ENCODE data around the gene TRMT44. TPM values are rescaled to one million over a fixed set of nuclear protein-coding genes. Genes with fewer than 3 reads are reported as not detected.
"Not testable (repeated sequence)": the region's sequence is repeated elsewhere in the genome, so short reads cannot be mapped to it uniquely, and the experiment has no call there.

The TRMT44 gene
- total RNA-seq, 4 donors from 2014 or later, result 36.4 to 56.4 (median 43.9) TPM

- peak; percentile 32 to 40 for DNase-seq
- H3K27me3 ChIP-seq, result no peaks in the 10 kb centered on the region
- intact Hi-C loops (cut with DNase I), result no loop called here
- H3K4me3 ChIP-seq (replicated peaks in 1 of 3), result no peak overlapping the region
- TF ChIP-seq CTCF (IDR thresholded peaks at IDR 0.05), result no peak
- no peak for TF ChIP-seq POLR2A (IDR thresholded peaks at IDR 0.05)
- WGBS, 2 donors, result 73 to 82% methylated on average over 12 of the region's 12 CpGs
- no peak overlapping the region for H3K27ac ChIP-seq
- peaks cover 0 to 17% of the 10 kb centered on the region in 2 donors for H3K4me1 ChIP-seq
- peaks cover 9 to 17% of the 10 kb centered on the region in 2 donors for H3K36me3 ChIP-seq
- no peaks in the 10 kb centered on the region for H3K9me3 ChIP-seq
Observed at GRCh38 chr4:8419222-8420041, 21.1 kb upstream of the TRMT44 start.

GRCh38 chr4:8420151-8420550 is 20.4 kb upstream of the TRMT44 start:
- H3K4me3 ChIP-seq (replicated peaks in 1 of 3); H3K27me3 ChIP-seq; DNase-seq; H3K36me3 ChIP-seq; intact Hi-C loops (cut with DNase I); H3K27ac ChIP-seq; H3K9me3 ChIP-seq: not testable (repeated sequence)
- peaks cover 0 to 17% of the 10 kb centered on the region in 2 donors for H3K4me1 ChIP-seq

- peak overlapping the region in 1 of 3 donors; percentile 14 for H3K27ac ChIP-seq
- H3K4me1 ChIP-seq, result peaks cover 5 to 32% of the 10 kb centered on the region in 2 donors
- no peak for DNase-seq
- no peaks in the 10 kb centered on the region for H3K9me3 ChIP-seq
- H3K27me3 ChIP-seq, result no peaks in the 10 kb centered on the region
- intact Hi-C loops (cut with DNase I), result no loop called here
- no peak for TF ChIP-seq POLR2A (IDR thresholded peaks at IDR 0.05)
- no peak for TF ChIP-seq CTCF (IDR thresholded peaks at IDR 0.05)
- H3K36me3 ChIP-seq, result no peaks in the 10 kb centered on the region
- 52 to 65% methylated on average over 4 of the region's 4 CpGs for WGBS, 2 donors
- no peak overlapping the region for H3K4me3 ChIP-seq (replicated peaks in 1 of 3)
Observed at GRCh38 chr4:8422327-8422726, 18.2 kb upstream of the TRMT44 start.

GRCh38 chr4:8422786-8423185 is 17.8 kb upstream of the TRMT44 start:
- no peak for DNase-seq
- Histone ChIP-seq H3K36me3 (no peaks in the 10 kb centered on the region), H3K27me3 (no peaks in the 10 kb centered on the region), H3K27ac (peak overlapping the region in 1 of 3 donors; percentile 14), H3K9me3 (no peaks in the 10 kb centered on the region), H3K4me1 (peaks cover 9 to 36% of the 10 kb centered on the region in 2 donors), H3K4me3 (replicated peaks in 1 of 3) (no peak overlapping the region)
- 89 to 96% methylated on average over 5 of the region's 5 CpGs for WGBS, 2 donors
- intact Hi-C loops (cut with DNase I), result no loop called here
- no peak for TF ChIP-seq POLR2A (IDR thresholded peaks at IDR 0.05)
- no peak for TF ChIP-seq CTCF (IDR thresholded peaks at IDR 0.05)

GRCh38 chr4:8427262-8427661 is 13.3 kb upstream of the TRMT44 start:
- 79 to 85% methylated on average over 17 of the region's 17 CpGs for WGBS, 2 donors
- intact Hi-C loops (cut with DNase I), result no loop called here
- DNase-seq, result no peak
- H3K9me3 ChIP-seq, result no peaks in the 10 kb centered on the region
- H3K4me3 ChIP-seq (replicated peaks in 1 of 3), result peak overlapping the region in 1 of 3 donors; percentile 90
- peaks cover 16 to 31% of the 10 kb centered on the region in 2 donors for H3K4me1 ChIP-seq
- H3K27me3 ChIP-seq, result no peaks in the 10 kb centered on the region
- H3K27ac ChIP-seq, result peak overlapping the region in 1 of 3 donors; percentile 71
- TF ChIP-seq POLR2A (IDR thresholded peaks at IDR 0.05) (no peak), CTCF (IDR thresholded peaks at IDR 0.05) (no peak)
- no peaks in the 10 kb centered on the region for H3K36me3 ChIP-seq

Data from thyroid gland (tissue), 4 donors.